Dermis blood vessel endothelial cell (primary cell): ENCODE measurements around the gene DTX2. TPM values are rescaled to one million over a fixed set of nuclear protein-coding genes. Genes with fewer than 3 reads are reported as not detected.
"Not testable (repeated sequence)": the region's sequence is repeated elsewhere in the genome, so short reads cannot be mapped to it uniquely, and the experiment has no call there.

Experiments
- DNase-seq: peaks from one replicate; pipeline ENCODE4 v3.0.0; 2010
- total RNA-seq: library from RNA; depleted of rRNA; stranded (reverse); fragments of >200 nt; gene quantifications from 2 replicates; pipeline ENCODE4 v1.2.3, GENCODE V29; 2014

The DTX2 gene
- total RNA-seq, 1 donor from 2014 or later: 3.6 TPM

GRCh38 chr7:76495717-76496116 is 34.2 kb downstream of the DTX2 start:
- DNase-seq: not testable (repeated sequence)

GRCh38 chr7:76497918-76498582 is 36.5 kb downstream of the DTX2 start:
- DNase-seq: not testable (repeated sequence)

GRCh38 chr7:76498583-76499200 is 37.2 kb downstream of the DTX2 start:
- DNase-seq: not testable (repeated sequence)

DNA sequence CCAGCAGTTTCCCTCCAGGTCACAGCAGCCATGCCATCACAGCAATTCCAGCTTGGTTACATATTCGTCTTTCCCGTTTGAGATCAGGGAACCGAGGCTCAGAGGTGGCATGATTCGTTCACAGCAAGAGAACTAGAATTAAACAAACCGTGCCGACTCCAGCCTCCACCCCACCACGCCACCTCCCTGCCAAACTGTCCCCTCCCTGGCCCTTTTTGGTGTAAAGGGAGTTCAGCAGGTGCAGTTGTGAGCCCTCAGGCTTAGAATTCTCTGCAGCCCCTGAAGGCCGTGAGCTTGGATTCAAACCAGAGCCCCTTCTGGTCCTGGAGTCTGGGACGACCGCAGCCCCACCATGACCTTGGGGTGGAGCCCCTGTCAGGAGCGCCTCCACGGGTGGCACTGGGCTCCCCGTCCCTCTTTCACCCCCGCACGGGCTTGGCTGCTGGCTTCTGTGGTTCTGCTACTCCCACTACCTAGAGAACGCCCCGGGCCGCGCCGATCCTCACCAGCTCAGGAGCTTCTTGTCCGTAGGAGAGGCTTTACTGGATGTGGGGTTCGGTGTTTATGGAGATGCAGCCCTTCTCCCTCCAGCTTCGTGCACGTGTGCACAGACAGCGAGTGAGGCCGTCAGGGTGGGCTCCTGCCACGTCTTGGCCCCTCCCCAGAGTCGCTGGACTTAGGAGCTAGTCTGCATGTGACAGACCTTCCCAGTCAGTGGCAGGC is 37.9 kb downstream of the DTX2 start:
- not testable (repeated sequence) for DNase-seq

GRCh38 chr7:76499924-76500241 is 38.4 kb downstream of the DTX2 start:
- DNase-seq: not testable (repeated sequence)

DNA sequence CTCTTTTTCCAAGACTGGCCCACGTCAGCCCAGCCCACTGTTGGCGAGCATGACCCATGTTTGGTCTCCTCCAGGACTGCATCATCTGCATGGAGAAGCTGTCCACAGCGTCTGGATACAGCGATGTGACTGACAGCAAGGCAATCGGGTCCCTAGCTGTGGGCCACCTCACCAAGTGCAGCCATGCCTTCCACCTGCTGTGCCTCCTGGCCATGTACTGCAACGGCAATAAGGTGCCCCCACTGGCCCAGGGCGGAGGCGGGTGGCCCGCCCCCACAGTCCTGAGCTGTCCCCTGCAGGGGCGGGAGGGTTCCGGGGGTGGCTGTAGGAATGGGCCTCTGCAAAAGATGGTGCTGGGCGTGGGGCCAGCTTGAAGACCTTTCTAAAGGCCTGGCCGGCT is 40.7 kb downstream of the DTX2 start:
- not testable (repeated sequence) for DNase-seq

DNA sequence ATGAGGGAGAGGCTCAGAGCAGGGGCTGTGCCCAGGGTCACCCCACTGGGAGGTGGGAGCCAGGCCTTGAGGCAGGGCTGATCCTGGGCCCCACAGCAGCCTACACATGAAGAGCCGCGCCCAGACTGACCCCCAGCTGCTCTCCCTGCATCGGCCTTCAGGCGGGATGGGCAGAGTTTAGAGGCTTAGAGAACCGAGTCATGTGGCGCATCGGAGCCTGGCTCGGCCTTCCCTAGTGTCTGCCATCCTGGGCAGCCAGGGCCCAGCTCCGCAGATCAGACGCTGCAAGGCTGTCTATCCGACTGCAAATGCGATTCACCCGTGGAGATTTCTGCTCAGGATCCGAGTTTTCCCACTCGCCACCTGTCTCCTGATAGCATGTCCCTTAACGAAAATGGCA is 41.3 kb downstream of the DTX2 start:
- not testable (repeated sequence) for DNase-seq

- DNase-seq: not testable (repeated sequence)
These were observed 41.7 kb downstream of the DTX2 start for GRCh38 chr7:76503244-76503643.

GRCh38 chr7:76504351-76505167 is 43.0 kb downstream of the DTX2 start:
- DNase-seq: not testable (repeated sequence)

DNA sequence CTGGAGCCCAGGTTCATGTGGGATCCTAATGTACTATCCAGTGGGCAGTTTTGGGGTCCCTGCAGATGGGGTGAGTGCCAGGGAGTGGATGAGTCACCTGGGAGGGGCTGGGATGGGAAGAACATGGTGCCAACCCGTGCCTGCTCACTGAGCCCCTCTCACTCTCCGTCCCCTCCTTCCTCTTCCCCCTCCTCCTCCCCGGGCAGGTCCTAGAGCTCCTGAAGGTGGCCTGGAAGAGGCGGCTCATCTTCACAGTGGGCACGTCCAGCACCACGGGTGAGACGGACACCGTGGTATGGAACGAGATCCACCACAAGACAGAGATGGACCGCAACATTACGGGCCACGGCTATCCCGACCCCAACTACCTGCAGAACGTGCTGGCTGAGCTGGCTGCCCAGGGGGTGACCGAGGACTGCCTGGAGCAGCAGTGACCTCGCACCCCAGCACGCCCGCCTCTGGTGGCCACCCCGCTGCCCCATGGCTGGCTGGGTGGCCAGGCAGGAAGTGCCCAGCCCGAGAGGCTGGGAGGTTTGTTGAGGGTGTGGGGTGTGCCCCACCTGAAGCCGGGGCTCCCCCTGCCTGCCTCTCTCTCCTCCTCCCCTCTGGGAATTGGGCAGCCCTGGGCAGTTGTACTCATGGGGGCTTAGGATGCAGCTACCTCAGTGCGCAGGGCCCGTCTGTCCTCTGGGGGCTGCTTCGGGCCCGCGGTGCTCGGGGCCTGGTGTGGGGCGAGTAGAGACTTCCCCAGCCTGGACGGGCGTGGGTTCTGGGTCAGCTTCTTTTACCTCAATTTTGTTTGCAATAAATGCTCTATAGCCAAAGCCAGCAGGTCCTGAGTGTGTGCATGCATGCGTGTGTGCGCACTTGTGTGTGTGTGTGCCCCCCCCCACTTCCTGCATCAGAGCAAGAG is 43.9 kb downstream of the DTX2 start:
- DNase-seq: no peak

- DNase-seq: no peak
These were observed 44.6 kb downstream of the DTX2 start for GRCh38 chr7:76506081-76506440.

- not testable (repeated sequence) for DNase-seq
These were observed 45.1 kb downstream of the DTX2 start for GRCh38 chr7:76506643-76507042.

GRCh38 chr7:76507723-76508406 is 46.4 kb downstream of the DTX2 start:
- DNase-seq: no peak

- no peak for DNase-seq
These were observed 48.7 kb downstream of the DTX2 start, which contains the start of gene UPK3B for GRCh38 chr7:76509931-76510877. UPK3B (plus strand) TSS chr7:76510552; CDS start chr7:76510653, 101 bp downstream.

DNA sequence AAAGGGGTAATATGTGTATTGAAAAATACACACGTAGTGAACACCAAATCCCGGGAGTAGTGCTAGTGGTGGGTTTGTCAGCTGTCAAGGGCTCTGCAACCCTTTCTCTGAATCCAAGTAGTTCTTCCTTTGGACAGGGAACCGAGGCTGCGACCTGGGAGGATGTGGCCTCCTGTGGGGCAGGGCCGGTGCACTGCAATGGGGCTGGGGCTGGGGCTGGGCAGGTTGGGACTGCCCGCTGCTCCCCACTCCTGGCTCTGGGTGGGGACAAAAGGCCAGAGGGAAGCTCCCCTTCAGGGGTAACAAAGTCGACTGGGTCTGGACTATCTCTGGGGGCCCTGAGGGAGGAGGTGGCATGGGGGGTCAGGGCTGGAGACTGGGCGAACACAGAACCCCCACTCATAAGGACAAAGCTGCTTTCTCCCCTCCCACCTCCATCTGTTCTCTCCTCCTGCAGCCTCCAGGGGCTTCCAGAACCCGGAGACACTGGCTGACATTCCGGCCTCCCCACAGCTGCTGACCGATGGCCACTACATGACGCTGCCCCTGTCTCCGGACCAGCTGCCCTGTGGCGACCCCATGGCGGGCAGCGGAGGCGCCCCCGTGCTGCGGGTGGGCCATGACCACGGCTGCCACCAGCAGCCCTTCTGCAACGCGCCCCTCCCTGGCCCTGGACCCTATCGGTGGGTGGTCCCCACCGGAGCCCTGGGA is 49.8 kb downstream of the DTX2 start:
- not testable (repeated sequence) for DNase-seq

- not testable (repeated sequence) for DNase-seq
These were observed 50.7 kb downstream of the DTX2 start for GRCh38 chr7:76511911-76512885.

DNA sequence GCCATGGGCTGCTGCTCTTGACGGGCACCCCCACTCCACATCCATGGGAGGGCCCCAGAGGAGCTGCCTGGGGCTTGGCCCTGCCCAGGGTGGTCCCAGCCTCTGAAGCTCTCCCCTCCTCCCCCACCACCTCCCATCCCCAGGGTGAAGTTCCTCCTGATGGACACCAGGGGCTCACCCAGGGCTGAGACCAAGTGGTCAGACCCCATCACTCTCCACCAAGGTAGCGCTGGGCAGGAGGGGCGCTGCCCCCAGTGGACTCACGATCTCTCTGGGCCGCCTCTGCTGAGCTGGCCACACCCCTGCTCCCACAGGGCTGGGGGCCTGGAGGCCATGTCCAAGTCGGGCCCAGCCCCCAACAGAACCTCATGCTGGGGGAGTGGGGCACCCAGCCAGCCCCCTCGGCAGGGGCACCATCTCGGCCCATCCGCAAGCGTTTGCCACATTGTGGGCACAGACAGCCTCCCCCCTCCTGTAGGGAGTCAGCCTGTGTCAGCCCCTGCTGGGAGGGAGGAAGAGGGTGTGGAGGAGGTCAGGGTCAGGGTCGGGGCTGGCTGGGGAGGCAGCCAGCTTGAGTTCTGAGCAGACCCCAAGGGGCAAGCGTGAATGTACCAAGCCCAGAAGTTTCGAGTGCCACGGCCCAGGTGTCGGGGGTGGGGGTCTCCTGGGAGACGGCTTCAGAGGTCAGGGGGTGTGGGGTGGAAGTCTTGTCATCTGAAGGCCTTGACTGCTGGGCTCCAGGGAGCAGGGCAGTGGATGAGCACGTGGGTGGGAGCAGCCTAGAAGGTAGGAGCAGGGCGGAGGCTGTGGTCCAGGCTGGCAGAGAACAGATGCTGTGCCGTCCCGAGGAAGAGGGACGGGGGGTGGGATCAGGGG is 51.7 kb downstream of the DTX2 start:
- DNase-seq: peak; percentile 43
